COLO829 (cell line): ENCODE data around the gene SHH.

Source experiments
- DNase-seq: peaks from one replicate; pipeline ENCODE4 v3.0.0; 2012; ENCODE audit warnings: low spot score

The SHH gene

DNA sequence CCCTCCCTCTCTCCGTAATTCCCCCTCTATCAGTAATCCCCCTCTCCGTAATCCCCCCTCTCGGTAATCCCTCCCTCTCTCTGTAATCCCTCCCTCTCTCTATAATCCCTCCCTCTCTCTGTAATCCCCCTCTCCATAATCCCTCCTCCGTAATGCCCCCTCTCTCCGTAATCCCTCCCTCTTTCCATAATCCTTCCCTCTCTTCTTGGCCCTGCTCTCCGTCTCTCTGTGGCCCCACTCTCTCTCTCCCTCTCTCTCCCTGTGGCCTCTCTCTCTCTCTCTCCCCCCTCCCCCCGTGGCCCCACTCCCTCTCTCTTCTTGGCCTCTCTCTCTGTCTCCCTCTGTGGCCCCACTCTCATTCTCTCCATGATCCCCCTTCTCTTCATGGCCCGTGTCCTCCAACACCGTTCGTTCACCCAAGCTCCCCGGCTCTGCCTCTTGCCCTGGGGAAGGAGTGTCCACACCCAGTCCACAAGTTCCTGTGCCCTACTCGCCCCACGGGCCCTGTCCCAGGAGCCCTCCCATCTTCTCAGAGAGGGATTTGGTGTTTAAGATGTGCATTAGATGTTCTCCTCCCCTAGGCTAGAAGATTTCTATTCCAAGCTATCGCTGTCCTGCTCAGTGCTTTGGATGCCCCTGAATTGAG is 19.8 kb downstream of the SHH start:
- DNase-seq = no peak

DNA sequence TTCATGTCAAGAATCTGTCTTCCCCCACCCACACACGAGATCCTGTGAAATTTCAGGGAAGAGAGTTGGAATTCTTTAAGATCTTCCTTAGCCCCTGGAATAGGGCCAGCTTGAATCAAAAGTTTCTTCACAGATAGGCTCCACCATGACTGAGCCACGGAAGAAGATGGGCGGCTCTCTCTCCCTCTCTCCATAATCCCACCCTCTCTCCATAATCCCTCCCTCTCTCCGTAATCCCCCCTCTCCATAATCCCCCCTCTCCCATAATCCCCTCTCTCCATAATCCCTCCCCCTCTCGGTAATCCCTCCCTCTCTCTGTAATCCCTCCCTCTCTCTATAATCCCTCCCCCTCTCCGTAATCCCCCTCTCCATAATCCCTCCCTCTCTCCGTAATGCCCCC is 20.4 kb downstream of the SHH start:
- DNase-seq = no peak

DNA sequence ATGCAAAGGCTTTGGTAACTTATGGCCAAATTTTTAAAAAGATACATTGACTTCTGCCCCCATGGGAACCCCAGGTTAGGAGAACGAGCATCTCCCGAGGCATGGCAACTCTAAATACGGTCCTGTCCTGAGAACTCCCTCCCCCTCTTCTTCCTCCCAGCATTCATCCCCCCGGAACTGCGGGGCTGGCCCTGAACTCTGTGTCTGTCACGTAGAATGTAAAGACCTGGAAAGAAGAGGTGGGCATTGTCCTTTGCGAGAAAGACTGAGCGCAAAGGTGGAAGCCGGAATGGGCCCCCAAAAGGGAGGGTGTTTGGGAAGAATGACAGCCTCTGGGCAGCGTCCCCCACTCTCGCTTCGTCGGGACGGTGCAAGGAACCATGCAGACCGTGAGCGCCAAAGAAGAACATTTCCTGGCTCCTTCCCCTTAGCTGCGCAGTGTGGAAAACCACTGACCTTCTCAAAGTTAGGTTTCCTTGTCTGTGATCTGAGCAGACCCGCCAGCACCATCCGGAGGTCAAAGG is 21.0 kb downstream of the SHH start:
- no peak for DNase-seq

DNA sequence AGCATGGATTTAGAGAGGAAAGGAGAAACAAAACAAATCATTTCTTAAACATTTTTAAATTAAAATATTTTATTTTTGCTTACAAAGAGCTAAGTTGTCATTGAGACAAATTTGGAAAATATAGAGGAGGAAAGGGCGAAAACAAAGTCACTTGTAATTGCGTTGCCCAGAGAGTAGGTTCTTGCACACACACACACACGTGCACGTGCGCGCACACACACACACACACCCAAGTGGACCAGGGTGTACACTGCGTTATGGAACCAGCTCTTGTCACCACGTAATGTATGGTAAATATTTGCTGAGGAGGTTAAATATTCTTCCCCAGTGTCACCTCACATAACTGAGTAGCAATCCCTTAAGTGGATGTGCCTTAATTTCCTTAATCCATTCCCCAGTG is 21.6 kb downstream of the SHH start:
- DNase-seq = no peak

DNA sequence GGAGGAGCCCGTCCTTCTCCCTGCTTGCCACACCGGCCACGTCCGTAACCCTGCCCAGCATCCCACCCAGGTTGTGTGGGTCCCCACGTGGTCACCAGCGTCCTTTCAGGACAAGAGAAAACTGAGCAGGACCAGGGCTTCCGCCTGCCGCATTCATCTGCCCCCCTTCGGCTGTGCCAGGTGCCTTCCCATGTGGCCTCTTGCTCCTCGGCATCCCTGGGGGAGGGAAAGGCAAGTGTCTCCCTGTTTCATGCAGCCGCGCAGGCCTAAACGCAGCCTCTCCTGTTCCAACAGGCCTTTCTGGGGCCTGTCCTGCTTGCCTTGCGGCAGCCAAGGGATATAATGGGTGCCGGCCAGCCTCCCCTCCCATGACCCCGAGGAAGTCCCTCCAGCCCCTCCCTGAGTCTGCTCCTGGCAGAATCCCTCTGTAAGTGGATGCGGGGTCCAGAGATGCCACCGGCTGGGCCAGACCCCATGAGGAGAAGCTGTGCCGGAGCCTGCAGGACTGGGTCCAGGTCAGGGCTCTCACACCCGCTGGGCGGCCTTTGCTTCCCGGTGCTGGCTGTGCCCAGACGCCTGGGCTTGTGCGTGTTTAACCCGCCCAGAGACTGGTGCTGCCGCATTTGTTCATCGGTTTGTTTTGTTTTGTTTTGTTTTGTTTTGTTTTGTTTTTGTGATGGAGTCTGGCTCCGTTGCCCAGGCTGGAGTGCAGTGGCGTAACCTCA is 23.1 kb downstream of the SHH start:
- DNase-seq = no peak

DNA sequence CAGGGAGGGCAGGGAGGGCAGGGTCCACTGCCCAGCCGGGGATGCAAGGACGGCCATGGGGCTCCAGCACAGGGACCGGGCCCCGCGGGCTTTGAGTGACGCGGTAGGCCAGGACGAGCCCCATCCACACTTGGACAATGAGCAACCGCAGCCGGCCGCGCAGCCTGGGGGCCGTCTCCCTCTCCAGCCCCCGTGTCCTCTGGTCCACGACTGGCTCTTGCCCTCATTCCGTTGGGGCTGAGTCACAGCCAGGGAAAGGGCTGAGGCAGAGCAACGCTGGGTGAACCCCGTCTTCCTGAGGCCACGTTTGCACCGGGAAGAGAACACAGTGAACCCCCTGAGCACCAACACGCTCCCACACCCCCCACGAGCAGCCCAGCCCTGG is 23.7 kb downstream of the SHH start:
- no peak for DNase-seq

DNA sequence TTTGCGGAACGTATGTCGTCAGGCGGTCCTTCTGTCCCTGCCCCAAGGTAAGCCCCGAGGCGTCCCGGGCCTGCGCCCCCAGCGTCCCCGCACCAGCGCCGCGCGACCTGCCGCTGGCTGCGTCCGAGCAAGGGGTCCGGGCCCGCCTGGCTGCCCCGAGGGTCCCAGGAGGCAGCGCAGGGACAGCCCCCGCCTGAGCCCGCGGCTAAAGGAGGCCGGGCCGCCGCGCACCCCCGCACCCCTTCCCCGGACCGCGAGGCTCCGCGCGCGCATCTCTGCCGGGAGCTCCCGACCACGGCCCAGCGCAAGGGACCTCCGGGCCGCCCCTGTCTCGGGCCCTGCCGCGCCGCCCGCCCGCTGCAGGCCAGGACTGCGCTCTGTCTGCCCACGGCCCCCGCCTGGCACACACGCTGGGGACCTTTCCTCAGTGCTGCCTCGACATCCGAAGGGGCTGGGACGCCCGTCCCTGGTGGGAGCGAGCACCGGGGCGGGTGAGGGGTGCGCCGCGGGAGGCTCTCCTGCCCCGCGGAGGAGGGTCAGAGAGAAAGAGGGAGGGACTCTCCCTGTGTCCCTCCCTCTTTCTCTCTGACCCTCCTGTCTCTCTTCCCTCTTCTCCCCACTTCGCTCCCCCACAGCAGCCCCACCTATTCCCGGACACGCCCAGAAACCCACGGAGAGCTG is 25.0 kb downstream of the SHH start:
- no peak for DNase-seq

DNA sequence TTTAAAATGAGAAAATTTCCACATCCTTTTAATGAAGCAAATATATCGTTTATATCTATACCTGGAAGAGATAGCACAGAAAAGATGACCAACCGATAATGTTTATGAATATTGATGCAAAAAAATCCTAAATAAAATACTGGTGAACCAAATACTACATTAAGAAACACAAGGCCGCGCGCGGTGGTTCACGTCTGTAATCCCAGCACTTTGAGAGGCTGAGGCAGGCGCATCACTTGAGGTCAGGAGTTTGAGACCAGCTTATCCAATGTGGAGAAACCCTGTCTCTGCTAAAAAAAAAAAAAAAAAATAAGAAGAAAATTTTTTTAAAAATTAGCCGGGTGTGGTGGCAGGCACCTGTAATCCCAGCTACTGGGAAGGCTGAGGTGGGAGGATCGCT is 25.8 kb downstream of the SHH start:
- DNase-seq = no peak

DNA sequence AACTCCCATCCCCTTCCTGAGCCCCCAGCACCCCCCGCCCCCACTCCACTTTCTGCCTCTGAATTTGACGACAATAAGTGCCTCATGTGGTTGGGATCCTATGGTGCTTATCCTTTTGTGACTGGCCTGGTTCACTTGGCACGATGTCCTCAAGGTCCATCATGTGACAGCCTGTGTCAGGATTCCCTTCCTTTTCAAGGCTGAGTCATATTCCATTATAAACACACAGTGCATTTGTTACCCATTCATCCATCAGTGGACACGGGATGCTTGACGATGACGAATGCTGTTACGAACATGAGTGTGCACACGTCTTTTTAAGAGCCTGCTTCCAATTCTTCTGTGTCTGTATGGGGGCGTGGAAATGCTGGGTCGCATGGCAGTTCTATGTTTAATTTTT is 26.7 kb downstream of the SHH start:
- no peak for DNase-seq

DNA sequence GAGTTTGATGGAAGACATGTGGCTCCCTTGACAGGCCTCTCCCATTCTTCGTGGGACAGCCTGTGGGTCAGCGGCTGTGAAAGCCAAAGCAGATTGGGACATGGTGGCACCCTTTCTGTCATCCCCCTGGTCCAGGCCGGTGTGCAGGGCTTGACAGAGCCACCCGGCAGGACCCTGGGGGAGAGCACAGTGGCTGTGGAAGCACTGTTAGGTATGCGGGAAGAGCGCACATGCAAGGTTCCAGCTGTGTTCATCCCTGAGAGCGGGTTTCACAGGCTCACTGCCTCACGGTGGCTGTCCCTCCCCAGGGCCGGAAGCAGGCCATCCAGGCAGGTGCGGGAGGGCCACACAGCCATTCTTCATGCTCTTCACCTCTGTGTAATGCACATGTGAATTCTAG is 29.8 kb downstream of the SHH start:
- DNase-seq = no peak

DNA sequence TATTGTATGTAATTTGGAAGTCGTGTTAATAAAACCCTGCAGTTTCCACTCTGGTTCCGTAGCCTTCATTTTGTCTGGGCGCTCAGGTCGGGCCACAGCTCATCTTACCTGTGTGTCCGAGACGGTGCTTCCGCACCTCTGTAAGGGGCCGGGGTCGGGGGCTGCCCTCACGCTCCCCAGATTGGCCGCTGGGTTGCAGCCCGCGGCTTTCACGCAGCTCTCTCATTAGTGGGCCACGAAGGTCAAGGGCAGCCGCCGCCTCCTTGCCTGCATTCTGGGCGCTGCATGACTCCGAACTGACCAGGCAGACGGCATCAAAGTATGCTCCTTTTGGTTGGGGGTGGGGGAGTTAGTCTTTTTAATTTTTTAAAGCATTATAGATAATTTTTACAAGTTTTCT is 30.8 kb downstream of the SHH start:
- DNase-seq = no peak

DNA sequence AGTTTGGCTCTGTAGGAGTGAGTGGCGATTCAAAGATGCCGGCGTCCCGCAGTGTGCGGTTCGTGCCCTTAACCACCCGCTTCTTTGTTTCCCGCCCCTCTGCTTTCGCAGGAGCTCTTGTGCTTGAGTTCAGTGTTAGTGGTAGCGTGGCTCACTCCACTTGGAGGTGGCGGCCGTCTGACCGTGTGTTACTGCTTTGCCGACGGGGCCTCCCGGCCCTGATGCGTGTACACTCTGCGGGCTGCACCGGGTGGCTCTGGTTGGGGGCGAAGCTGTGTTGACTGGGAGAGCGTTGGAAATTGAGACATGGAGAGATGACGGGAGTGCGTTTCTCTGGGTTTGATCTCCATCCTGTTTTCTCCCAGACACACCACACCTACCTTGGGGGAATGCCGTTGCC is 31.4 kb downstream of the SHH start:
- DNase-seq = no peak

DNA sequence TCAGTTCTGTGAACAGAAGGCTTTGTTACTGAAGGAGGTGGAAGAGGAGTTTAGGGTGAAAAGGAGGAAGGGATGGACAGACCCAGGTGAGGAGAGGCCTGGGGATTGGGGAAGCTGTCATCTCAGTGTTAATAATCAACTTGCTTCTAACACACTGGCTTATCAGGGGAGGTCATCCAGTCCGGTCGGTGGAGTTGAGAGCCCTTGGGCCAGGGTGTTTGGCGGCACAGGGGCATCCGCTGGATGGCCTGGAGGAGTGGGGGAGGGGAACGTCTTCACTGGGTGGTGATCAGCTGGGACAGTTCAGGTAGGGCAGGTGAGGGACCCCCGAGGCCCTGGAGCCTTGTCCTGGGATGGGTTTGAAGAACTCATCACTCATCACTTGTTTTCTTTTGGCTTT is 33.9 kb downstream of the SHH start:
- DNase-seq = no peak

DNA sequence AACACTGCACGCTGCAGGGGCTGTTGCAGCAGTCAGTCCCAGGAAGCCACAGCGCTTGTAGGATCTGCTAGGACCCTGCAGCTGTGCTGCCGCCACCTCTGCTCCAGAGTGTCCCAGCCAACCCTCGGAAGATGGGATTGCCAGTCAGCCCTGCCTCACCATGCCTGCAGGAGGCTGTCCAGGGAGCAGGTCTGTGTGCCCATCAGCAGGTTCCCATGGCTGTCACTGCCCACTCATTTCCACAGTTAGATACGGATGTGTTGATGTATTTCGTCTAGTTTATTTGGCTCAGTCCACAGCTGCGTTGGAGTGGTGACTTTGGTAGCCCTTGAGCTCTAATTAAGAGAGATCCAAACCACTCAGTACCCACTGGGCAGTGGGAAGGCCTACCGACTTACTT is 35.7 kb downstream of the SHH start:
- no peak for DNase-seq

DNA sequence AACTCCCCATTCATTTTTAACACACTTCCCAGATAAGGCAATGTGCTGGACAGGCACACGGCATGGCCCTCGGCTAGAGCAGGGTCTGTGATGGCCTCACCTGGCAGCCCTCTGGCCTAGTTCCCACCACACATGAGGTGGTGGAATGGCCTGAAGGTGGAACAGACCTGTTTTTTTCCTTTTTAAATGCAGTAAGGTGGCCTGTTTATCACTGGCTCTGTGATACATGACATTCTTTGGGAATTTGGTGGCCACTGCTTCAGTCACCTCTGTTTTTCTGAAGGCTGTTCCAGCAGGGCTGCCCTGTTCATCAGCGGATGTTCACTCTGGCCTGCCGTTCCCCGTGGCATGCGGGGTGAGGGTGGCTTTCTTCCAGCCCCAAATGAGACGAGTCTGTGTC is 36.6 kb downstream of the SHH start:
- no peak for DNase-seq

DNA sequence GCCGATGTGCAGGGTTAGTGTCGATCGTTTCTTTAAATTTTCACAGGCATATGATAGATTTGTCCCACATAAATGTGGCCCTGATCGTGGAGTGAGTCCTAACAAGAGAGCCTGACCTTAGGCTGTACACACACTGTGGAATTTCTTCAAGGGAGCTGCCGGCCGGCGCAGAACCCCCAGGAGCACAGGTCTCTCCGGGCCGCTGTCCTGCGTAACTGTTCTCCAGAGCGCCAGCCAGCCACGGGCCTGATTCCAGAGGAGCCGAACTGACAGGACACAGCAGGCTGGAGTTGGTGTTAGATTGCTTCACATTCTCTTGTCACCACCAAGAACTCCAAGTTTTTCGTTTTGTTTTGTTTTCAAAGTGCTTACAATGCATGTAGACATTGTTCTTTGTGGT is 37.3 kb downstream of the SHH start:
- DNase-seq = no peak

DNA sequence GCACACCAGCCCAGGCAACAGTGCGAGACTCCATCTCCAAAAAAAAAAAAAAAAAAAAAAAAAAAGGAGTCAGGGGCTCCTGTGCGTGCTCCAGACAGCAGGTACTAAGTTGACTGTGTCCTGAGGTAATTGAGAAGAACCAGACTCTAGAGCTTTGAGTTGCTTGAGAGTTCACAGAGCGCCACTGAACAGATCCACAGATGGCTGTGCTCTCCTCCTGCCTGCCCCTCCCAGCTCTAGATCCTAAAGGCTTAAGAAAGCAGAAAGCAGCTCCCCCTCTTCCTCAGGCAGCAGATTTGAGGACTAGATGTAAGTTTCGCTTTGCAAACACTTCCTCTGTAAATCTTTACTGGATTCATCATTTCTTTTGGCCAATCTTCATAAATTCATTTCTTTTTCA is 38.7 kb downstream of the SHH start:
- DNase-seq = no peak

DNA sequence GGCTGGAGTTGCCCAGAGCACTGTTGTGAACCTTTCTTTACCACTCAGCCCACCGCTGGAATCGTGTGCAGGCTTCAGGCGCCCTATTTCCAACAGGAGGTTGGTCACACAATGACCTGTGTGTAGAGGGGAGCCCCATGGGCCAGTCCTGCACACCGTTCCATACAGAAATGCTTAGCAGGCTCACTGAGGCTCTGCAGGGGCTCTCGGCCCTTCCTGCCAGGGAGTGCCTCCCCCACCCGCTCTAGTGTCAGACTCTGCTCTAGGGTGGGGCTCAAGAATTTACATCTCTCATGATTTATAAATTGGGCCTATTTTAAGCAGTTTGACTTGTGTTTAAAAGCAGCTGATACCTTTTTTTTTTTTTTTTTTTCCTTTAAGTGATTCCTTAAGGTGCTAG is 42.0 kb downstream of the SHH start:
- DNase-seq = no peak

DNA sequence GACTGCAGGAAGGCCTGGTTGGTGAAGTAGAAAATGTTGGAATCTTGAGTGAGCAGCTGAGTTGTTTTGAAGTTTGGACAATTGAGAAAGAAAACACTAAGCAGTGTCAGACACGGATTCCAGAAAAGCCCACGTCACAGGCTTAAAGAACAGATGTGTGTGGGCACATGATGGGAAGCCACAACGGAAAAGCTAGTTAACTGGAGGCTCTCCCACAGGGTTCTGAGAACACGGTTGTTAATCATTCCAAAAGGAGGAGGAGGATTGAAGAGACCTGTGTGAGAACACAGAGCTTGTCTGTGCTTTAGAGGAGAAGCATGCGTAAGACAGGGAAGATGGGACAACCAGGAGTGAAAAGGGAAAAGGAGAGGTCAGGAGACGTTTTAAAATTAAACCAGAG is 42.6 kb downstream of the SHH start:
- DNase-seq = peak; percentile 66

DNA sequence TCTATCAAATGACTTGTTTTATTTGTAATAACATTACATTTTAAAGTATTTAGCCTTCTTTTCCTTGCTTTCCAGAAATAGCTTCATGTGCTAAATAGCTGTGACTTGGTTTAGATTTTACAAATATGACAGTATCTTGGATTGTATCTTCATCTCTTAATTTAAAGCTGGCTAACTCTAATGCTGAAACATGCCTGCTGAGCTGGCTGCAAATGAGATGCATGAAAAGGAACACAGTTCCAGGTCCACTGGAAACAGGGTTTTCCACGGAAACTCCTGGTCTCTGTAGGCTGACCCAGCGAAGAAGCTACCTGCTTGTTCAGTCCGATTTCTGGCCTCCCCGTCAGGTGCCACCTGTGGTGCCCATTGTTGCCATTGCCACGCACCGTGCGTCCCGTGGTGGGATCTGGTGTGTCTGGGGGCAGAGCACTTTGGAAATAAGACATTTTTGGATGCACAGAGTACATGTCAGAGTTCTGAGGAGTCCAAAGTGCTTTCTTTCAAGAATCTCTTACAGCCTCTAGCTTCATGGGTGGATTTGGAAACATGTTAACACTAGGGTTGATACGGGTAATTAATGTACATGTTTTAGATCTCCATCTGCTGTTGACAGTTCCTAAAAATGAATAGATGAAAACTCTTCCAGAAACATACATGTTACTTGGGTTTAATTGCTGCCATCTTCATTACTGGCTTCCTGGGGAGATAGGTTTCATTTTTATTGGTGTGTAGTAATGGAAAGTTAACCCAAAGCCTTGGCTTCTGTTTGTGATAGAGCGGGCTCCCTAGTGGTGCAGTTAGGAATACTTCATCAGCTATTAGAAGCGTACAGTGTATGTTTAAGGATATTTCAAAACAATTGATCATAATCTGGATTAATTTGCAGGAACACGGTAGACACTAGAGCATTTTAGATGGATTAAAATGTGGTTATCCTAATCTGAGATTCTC is 45.0 kb downstream of the SHH start:
- no peak for DNase-seq

DNA sequence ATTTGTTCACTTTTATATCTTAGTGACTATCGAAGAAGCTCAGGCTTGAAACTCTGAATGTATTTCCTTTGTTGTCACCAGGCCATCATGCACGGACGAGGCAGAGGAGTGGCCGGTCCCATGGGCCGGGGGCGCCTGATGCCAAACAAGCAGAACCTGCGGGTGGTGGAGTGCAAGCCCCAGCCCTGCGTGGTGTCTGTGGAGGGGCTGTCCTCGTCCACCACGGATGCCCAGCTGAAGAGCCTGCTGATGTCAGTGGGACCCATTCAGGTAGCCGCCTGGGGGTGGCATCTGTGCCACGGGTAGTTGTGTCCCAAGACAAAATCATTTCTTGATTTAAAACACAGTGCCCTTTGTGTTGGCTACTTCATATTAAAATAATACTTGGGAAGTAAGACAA is 45.9 kb downstream of the SHH start:
- no peak for DNase-seq

DNA sequence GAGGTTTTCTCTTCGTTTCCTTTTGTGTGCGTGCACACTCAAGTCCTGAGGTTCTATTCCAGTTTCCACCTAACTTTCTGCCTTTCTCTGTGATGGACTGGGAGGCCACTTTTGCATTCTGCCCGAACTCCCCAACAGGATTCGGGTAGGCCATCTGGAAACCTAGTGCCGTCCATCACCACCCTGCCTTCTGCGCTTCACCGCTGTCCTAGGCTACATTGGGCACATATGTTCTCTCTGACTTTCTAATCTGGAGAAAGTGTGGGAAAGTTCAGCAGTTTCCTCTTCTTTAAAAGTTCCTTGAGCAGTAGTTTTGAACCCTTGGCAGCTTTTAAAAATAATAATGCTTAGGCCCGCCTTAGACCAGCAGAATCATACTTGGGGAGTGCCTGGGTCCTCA is 46.8 kb downstream of the SHH start:
- DNase-seq = no peak
